Left ventricle myocardium superior (tissue), 1 donor: ENCODE measurements around the gene NOL4L. TPM values are rescaled to one million over a fixed set of nuclear protein-coding genes. Genes with fewer than 3 reads are reported as not detected.
"Not testable (repeated sequence)": the region's sequence is repeated elsewhere in the genome, so short reads cannot be mapped to it uniquely, and the experiment has no call there.

Source experiments
- ATAC-seq: fragments of 200-7000 bp; cut with Tn5 transposase; one replicate; pipeline ENCODE4 v1.9.1; 2020; ENCODE audit warnings: mild to moderate bottlenecking, moderate library complexity
- DNase-seq: peaks from one replicate; pipeline ENCODE4 v3.0.0-alpha.2; 2020
- intact Hi-C: fragments of 100-400 bp; cut with micrococcal nuclease; formaldehyde crosslinking; loops from one replicate; pipeline ENCODE4 v1.11.0; 2022
- total RNA-seq: library from RNA; stranded (reverse); fragmentation: NEBNext Ultra II Directional; extraction: Animal tissue kit (Norgen Biotek cat#: 25700); gene quantifications from one replicate; pipeline ENCODE4 v1.2.1, GENCODE V29; 2021
- donor health status: DM: no; HTN: yes; CAD: no; lungs with severe emphysema.

The NOL4L gene
- total RNA-seq, 1 donor from 2014 or later: 5.2 TPM

GRCh38 chr20:32472581-32473207 lies 112.4 kb downstream of the NOL4L start:
- DNase-seq (no peak), ATAC-seq (no peak)
- intact Hi-C loops: no loop called here

- ATAC-seq (no peak), DNase-seq (no peak)
- intact Hi-C loops: no loop called here
These were observed 114.2 kb downstream of the NOL4L start for GRCh38 chr20:32470940-32471339.

- intact Hi-C loops: no loop called here
- peak; percentile 40 for ATAC-seq
These were observed 114.9 kb downstream of the NOL4L start for GRCh38 chr20:32470025-32470861.

DNA sequence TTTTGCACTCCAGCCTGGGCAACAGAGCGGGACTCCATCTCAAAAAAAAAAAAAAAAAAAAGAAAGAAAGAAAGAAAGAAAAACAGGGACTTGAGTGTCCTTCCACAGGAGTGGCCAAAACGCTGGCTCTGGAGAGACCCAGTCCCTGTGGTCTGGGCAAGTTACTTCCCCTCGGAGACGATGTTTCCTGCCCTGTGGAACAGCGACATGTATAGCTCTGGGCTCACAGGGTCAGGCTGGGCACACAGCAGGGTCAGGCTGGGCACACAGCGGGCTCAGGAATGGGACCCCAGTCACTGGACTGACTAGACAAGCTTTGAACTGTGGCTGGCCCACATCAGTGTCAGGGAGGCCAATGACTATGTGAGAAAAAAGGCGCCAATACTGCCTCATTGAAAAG lies 116.3 kb downstream of the NOL4L start:
- ATAC-seq: no peak
- DNase-seq: no peak
- intact Hi-C loops: no loop called here

More at GRCh38 chr20:32470025-32470861, 114.9 kb downstream of the NOL4L start:
- peak; percentile 71 for DNase-seq

GRCh38 chr20:32468313-32468640 lies 116.9 kb downstream of the NOL4L start:
- ATAC-seq (no peak), DNase-seq (no peak)
- intact Hi-C loops: no loop called here

DNA sequence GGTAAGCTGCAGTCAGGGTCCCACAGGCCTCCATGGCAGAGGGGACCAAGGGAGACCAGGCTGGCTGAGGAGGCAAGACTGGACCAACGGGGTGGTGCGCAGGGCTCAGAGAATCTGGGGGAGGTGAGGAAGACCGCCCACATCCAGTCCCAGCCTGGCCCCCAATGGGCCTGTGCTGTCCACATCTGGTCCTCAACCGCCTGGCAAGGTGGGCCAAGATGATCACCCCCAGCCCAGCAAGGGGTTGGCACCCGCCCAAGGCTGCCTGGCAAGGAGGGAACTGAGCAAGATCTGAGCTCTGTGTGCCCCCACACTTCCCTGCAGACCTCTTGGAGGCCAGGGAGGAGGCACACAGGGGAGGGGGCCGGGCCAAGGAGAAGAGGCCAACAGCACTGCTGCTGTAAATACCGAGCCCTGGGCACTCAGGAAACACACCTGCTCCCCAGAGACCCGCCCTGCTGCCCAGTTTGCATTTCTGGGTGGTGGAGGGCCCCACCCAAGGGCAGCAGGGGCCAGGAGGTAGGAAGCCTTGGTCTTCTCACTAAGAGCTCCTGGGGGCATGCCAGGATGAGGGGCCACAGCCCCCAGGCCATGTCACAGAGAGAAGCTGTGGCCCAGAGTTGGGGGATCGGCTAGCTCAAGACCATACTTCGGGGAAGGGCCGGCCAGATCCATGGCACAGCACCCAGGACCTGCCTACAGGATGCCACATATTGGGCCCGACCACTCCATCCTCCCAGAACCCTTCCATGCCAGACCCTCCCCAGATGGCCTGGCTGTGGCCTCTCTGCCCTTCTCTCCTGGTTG lies 117.4 kb downstream of the NOL4L start:
- DNase-seq: no peak
- intact Hi-C loops: no loop called here
- no peak for ATAC-seq

DNA sequence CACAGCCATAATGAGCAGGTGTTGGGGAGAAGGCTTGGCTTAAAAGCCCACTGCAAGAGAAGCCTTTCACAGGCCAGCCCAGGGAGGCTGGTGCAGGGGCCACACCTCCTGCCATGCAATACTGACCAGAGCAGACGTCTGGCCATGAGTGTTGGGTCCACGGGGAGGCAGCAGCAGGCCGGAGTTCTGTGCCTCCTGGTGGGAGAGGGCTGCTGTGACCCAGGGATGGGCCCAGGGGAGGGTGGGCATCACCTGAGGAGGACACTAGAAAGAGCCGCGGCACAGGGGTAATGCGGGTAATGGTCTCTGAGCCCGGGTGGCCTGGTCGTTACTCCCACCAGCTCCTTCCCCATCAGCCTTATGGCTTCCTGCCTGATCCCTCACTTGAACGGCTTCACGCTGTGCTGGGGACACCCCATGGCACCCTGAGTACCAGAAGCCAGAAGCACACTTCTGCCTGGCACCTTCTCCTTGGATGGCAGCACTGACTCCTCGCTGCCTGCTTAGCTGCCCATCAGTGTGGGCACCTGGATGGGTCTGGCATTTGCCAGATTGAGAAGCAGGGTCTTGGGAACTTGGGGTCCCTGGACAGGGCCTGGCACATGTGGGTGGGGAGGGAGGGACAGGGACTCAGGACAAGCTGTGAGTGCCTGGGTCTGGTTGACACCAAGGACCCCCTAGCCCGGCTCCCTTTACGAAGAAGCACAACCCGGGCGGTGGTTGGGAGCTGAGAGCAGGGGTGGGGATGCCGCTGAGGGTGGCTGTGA lies 118.2 kb downstream of the NOL4L start:
- DNase-seq: peak; percentile 14
- intact Hi-C loops: no loop called here
- no peak for ATAC-seq

- peak; percentile 33 for DNase-seq
- intact Hi-C loops: not testable (repeated sequence)
- ATAC-seq: peak; percentile 41
These were observed 119.0 kb downstream of the NOL4L start for GRCh38 chr20:32465901-32466675.

GRCh38 chr20:32465092-32465900 lies 119.8 kb downstream of the NOL4L start:
- intact Hi-C loops: no loop called here
- peak; percentile 70 for DNase-seq
- ATAC-seq: peak; percentile 27

GRCh38 chr20:32464401-32465091 lies 120.6 kb downstream of the NOL4L start:
- no peak for ATAC-seq
- DNase-seq: peak; percentile 20
- intact Hi-C loops: no loop called here

- intact Hi-C loops: no loop called here
- DNase-seq (no peak), ATAC-seq (peak; percentile 3)
These were observed 121.3 kb downstream of the NOL4L start for GRCh38 chr20:32463642-32464400.

DNA sequence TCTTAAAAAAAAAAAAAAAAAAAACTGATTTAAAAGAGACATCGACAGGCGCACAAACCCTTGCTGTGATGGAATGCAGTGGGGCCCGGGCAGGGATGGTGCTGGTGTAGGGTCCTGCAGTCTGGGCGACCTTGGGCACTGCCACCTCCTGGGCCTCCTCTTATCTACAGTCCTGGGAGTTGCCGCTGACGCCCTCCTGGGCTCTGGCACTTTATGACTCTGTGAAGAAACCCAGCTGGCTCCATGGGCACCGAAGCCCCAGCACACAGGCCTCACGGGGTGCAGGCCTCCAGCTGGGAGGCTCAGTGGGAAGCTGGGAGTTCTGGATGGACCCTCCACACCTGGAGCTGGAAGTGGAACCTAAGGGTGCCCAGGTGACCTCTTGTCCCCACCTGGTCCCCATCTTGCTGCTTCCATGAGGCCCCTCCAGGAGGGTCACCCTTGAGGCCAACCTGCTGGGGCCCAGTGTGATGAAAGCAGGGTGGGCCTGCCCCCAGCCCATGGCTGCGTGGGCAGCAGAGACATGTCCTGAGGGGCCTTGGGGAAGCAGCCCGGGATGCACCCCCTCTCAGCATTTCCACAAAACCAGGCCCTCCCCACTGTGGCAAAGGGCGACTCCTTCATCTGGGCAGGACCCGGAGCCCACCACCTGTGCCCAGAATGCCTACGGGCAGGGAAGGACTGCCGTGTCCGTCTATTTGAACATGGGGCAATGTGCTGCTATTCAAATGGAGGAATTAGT lies 122.1 kb downstream of the NOL4L start:
- intact Hi-C loops: no loop called here
- ATAC-seq (peak; percentile 51), DNase-seq (no peak)

DNA sequence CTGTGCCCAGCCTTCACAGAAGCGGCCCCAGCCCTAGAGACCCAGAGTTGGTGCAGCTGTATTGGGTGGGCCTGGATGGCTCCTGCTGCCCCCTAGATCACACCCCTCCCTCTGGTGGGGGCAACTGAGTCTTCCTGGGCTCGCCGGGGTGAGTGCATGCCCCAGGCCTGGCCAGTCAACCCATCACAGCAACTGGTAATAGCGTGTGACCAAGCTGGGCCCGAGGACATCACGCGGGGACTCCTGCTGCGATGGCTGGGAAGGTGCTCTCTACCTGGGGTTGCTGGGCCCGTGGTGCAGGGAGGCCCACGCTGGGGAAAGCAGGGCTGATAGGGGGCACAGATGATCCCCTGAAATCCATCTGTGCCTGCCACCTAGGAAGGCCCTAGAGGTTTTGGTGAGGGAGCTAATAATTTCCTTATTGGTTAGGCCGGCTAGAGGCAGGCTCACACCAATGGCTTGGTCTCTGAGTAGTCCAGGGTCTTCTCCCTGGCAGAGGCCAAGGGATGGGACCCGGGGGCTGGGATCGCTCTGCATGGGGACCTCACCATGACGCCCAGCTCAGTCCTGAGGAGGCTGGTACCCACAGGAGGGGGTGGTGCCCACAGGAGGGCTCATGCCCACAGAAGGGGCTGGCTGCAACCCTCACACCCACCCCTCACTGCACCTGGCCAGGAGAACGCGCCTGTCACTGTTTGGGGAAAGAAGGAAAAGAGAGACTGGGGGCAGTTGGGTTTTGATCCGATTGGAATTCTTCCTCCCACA lies 123.1 kb downstream of the NOL4L start:
- intact Hi-C loops: no loop called here
- DNase-seq: no peak
- no peak for ATAC-seq

DNA sequence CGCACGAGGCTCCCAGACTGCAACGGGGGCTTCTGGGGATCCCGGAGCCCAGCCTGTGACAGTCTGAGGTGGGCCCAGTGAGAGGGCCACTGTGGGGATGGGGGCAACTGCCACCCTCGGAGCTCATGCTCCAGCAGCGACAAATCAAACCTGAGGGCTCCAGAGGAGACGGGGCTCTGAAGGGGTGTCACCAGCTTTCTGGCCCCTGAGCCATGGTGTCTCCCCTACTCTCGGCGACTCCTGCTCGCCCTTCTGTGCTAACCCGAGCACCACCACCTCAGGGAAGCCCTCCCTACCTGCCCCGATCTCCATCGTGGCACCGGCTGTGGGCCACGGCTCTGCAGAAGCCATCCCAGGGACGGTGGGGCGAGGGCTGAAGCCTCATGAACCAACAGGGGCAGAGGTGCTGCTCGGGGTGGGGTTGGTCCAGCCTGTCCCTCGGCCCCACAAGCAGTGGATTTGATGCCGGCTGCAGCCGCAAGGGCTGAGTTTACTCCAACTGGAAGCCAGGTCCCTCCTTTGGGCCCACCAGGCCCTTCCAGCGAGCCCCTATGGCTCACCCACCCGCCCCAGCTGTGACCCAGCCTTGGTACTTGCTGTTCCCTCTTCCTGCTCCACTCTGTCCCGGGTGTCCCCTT lies 124.3 kb downstream of the NOL4L start:
- no peak for ATAC-seq
- intact Hi-C loops: no loop called here
- no peak for DNase-seq

GRCh38 chr20:32460231-32460630 lies 124.9 kb downstream of the NOL4L start:
- ATAC-seq: no peak

More at GRCh38 chr20:32460231-32460630, 124.9 kb downstream of the NOL4L start:
- intact Hi-C loops: no loop called here
- DNase-seq: no peak
